22Rv1 (cell line): ENCODE results near the gene NIPSNAP3A.
"Not testable (repeated sequence)": the region's sequence is repeated elsewhere in the genome, so short reads cannot be mapped to it uniquely, and the experiment has no call there.

Source experiments
- H3K27ac ChIP-seq: fragments of 450-650 bp; 2 replicates; pipeline ENCODE4 v1.5.1; 2017
- CTCF ChIP-seq: fragments of 450-650 bp; IDR thresholded peaks from 2 replicates; pipeline ENCODE4 v1.5.1; 2017; ENCODE audit warnings: mild to moderate bottlenecking
- ZFX ChIP-seq: fragments of 450-650 bp; IDR thresholded peaks from 2 replicates; pipeline ENCODE4 v1.6.1; 2017; ENCODE audit warnings: antibody characterized with exemption, borderline replicate concordance

NIPSNAP3A gene

GRCh38 chr9:104758974-104759373, 11.5 kb downstream of the NIPSNAP3A start:
- H3K27ac ChIP-seq: no peak overlapping the region
- TF ChIP-seq ZFX (no peak), CTCF (no peak)

GRCh38 chr9:104765138-104765537, 17.7 kb downstream of the NIPSNAP3A start:
- H3K27ac ChIP-seq: peak overlapping the region; percentile 75

GRCh38 chr9:104766025-104766424, 18.5 kb downstream of the NIPSNAP3A start:
- TF ChIP-seq ZFX: no peak
- TF ChIP-seq CTCF: no peak
- peak overlapping the region; percentile 75 for H3K27ac ChIP-seq

More at GRCh38 chr9:104765138-104765537, 17.7 kb downstream of the NIPSNAP3A start:
- TF ChIP-seq ZFX (no peak), CTCF (no peak)

- no peak overlapping the region for H3K27ac ChIP-seq
- TF ChIP-seq CTCF (no peak), ZFX (no peak)
Measured at GRCh38 chr9:104767507-104767906, 20.0 kb downstream of the NIPSNAP3A start.

- H3K27ac ChIP-seq: not testable (repeated sequence)
Measured at GRCh38 chr9:104769029-104769428, 21.5 kb downstream of the NIPSNAP3A start.

GRCh38 chr9:104769655-104770054, 22.2 kb downstream of the NIPSNAP3A start:
- no peak overlapping the region for H3K27ac ChIP-seq
- TF ChIP-seq ZFX (no peak), CTCF (no peak)

GRCh38 chr9:104772714-104773510, 25.4 kb downstream of the NIPSNAP3A start:
- H3K27ac ChIP-seq: no peak overlapping the region
- no peak for TF ChIP-seq CTCF
- TF ChIP-seq ZFX: no peak

GRCh38 chr9:104774132-104774531, 26.6 kb downstream of the NIPSNAP3A start:
- TF ChIP-seq CTCF: no peak
- no peak for TF ChIP-seq ZFX
- no peak overlapping the region for H3K27ac ChIP-seq
